GF-D8 (cell line): ENCODE data around the gene PALLD.

Source experiments
- DNase-seq: peaks from one replicate; lab custom pipeline; 2025; lab: John Stamatoyannopoulos, UW

The PALLD gene

GRCh38 chr4:168593399-168593798, 96.5 kb downstream of the PALLD start:
- DNase-seq = no peak

GRCh38 chr4:168594121-168594520, 97.3 kb downstream of the PALLD start:
- DNase-seq = no peak

- no peak for DNase-seq
Measured at GRCh38 chr4:168598191-168598590, 101.3 kb downstream of the PALLD start.

- no peak for DNase-seq
Measured at GRCh38 chr4:168600796-168601583, 104.1 kb downstream of the PALLD start.

GRCh38 chr4:168601899-168602298, 105.0 kb downstream of the PALLD start:
- no peak for DNase-seq

GRCh38 chr4:168604496-168605373, 107.9 kb downstream of the PALLD start:
- no peak for DNase-seq

GRCh38 chr4:168605411-168605810, 108.6 kb downstream of the PALLD start:
- DNase-seq = no peak

GRCh38 chr4:168607215-168607614, 110.4 kb downstream of the PALLD start:
- no peak for DNase-seq

- no peak for DNase-seq
Measured at GRCh38 chr4:168608771-168609170, 111.9 kb downstream of the PALLD start.

- no peak for DNase-seq
Measured at GRCh38 chr4:168609369-168609768, 112.5 kb downstream of the PALLD start.

- no peak for DNase-seq
Measured at GRCh38 chr4:168610911-168611530, 114.2 kb downstream of the PALLD start.

- DNase-seq = no peak
Measured at GRCh38 chr4:168612450-168613135, 115.7 kb downstream of the PALLD start.

GRCh38 chr4:168613869-168614268, 117.0 kb downstream of the PALLD start:
- no peak for DNase-seq

- DNase-seq = no peak
Measured at GRCh38 chr4:168614281-168615057, 117.6 kb downstream of the PALLD start.

- no peak for DNase-seq
Measured at GRCh38 chr4:168615294-168616065, 118.6 kb downstream of the PALLD start.

GRCh38 chr4:168618577-168619265, 121.9 kb downstream of the PALLD start:
- DNase-seq = no peak

- DNase-seq = no peak
Measured at GRCh38 chr4:168619266-168619631, 122.4 kb downstream of the PALLD start.

GRCh38 chr4:168621806-168622589, 125.1 kb downstream of the PALLD start:
- DNase-seq = no peak

- DNase-seq = no peak
Measured at GRCh38 chr4:168622600-168622999, 125.7 kb downstream of the PALLD start.
